Hematopoietic multipotent progenitor cell treated with erythropoietin and hydrocortisone succinate and interleukin-3 and kit ligand, for 6 days (in vitro differentiated cells): ENCODE measurements around the gene GULP1.
"Not testable (repeated sequence)": the region's sequence is repeated elsewhere in the genome, so short reads cannot be mapped to it uniquely, and the experiment has no call there.

Experiments used
- DNase-seq: peaks from one replicate; pipeline ENCODE4 v3.0.0-alpha.2; 2015

Gene GULP1

GRCh38 chr2:188492751-188493150 lies 201.1 kb downstream of the GULP1 start:
- DNase-seq, result no peak

- no peak for DNase-seq
Measured at GRCh38 chr2:188494906-188495305, 203.2 kb downstream of the GULP1 start.

- peak; percentile 25 for DNase-seq
Measured at GRCh38 chr2:188495969-188496431, 204.3 kb downstream of the GULP1 start.

GRCh38 chr2:188497726-188498125 lies 206.1 kb downstream of the GULP1 start:
- no peak for DNase-seq

GRCh38 chr2:188503975-188504374 lies 212.3 kb downstream of the GULP1 start:
- DNase-seq, result no peak

- DNase-seq, result no peak
Measured at GRCh38 chr2:188506843-188507242, 215.2 kb downstream of the GULP1 start.

- DNase-seq, result no peak
Measured at GRCh38 chr2:188511346-188511745, 219.7 kb downstream of the GULP1 start.

- peak; percentile 68 for DNase-seq
Measured at GRCh38 chr2:188512456-188512855, 220.8 kb downstream of the GULP1 start.

GRCh38 chr2:188515918-188516317 lies 224.2 kb downstream of the GULP1 start:
- DNase-seq, result no peak

GRCh38 chr2:188517549-188518215 lies 226.0 kb downstream of the GULP1 start:
- DNase-seq, result no peak

- DNase-seq, result no peak
Measured at GRCh38 chr2:188518381-188518780, 226.7 kb downstream of the GULP1 start.

GRCh38 chr2:188519136-188519535 lies 227.5 kb downstream of the GULP1 start:
- no peak for DNase-seq

GRCh38 chr2:188522517-188522916 lies 230.8 kb downstream of the GULP1 start:
- no peak for DNase-seq

GRCh38 chr2:188523919-188524318 lies 232.2 kb downstream of the GULP1 start:
- DNase-seq, result no peak

GRCh38 chr2:188524519-188525113 lies 232.9 kb downstream of the GULP1 start:
- DNase-seq, result peak; percentile 79

- no peak for DNase-seq
Measured at GRCh38 chr2:188526701-188527100, 235.0 kb downstream of the GULP1 start.

GRCh38 chr2:188527141-188527540 lies 235.5 kb downstream of the GULP1 start:
- no peak for DNase-seq

- DNase-seq, result no peak
Measured at GRCh38 chr2:188527581-188527993, 235.9 kb downstream of the GULP1 start.

- no peak for DNase-seq
Measured at GRCh38 chr2:188529710-188530109, 238.0 kb downstream of the GULP1 start.

- DNase-seq, result no peak
Measured at GRCh38 chr2:188534875-188535274, 243.2 kb downstream of the GULP1 start.

GRCh38 chr2:188551671-188552070 lies 260.0 kb downstream of the GULP1 start:
- peak; percentile 83 for DNase-seq

- DNase-seq, result no peak
Measured at GRCh38 chr2:188557081-188557480, 265.4 kb downstream of the GULP1 start.

GRCh38 chr2:188559455-188559854 lies 267.8 kb downstream of the GULP1 start:
- DNase-seq, result not testable (repeated sequence)

GRCh38 chr2:188561473-188561979 lies 269.9 kb downstream of the GULP1 start:
- DNase-seq, result no peak
